ENCODE results near the gene APRT.

- no peak for TF ChIP-seq POLR2A (IDR thresholded peaks at IDR 0.05)
- no peak for TF ChIP-seq POLR2AphosphoS5 (IDR thresholded peaks at IDR 0.05)
These were observed 40.4 kb downstream of the APRT start for GRCh38 chr16:88771294-88771772.

Data from prostate gland (tissue), 1 donor.